ENCODE measurements around the gene NSG2.
"Not testable (repeated sequence)": the region's sequence is repeated elsewhere in the genome, so short reads cannot be mapped to it uniquely, and the experiment has no call there.

NSG2 gene

GRCh38 chr5:174146556-174146955 lies 101.0 kb downstream of the NSG2 start:
- H3K27ac ChIP-seq: no peak overlapping the region
- TF ChIP-seq CTCF (IDR thresholded peaks at IDR 0.05): no peak
- no peak for DNase-seq
- H3K36me3 ChIP-seq: no peaks in the 10 kb centered on the region
- peaks cover 0 to 12% of the 10 kb centered on the region in 2 donors for H3K27me3 ChIP-seq
- H3K4me3 ChIP-seq: no peak overlapping the region
- no peaks in the 10 kb centered on the region for H3K4me1 ChIP-seq
- intact Hi-C loops (cut with DNase I; ENCODE audit: low total_unique reads): no loop called here
- H3K9me3 ChIP-seq: no peaks in the 10 kb centered on the region

DNA sequence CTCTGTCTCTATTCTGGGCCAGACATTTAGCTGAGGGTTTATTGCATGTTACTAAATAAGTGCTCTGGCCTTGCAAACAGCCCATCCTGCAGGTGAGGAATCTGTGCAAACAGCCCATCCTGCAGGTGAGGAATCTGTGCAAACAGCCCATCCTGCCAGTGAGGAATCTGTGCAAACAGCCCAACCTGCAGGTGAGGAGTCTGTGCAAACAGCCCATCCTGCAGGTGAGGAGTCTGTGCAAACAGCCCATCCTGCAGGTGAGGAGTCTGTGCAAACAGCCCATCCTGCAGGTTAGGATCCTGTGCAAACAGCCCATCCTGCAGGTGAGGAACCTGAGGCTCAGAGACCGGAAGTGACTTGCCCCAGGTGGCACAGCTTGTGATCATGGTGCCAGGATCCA lies 101.5 kb downstream of the NSG2 start:
- intact Hi-C loops (cut with DNase I; ENCODE audit: low total_unique reads); H3K36me3 ChIP-seq; DNase-seq; H3K27ac ChIP-seq; H3K4me1 ChIP-seq; H3K4me3 ChIP-seq; H3K9me3 ChIP-seq: not testable (repeated sequence)
- peaks cover 0 to 12% of the 10 kb centered on the region in 2 donors for H3K27me3 ChIP-seq

- H3K9me3 ChIP-seq: no peaks in the 10 kb centered on the region
- H3K27me3 ChIP-seq: peaks cover 0 to 12% of the 10 kb centered on the region in 2 donors
- intact Hi-C loops (cut with DNase I; ENCODE audit: low total_unique reads): no loop called here
- no peaks in the 10 kb centered on the region for H3K36me3 ChIP-seq
- DNase-seq: no peak
- no peak overlapping the region for H3K27ac ChIP-seq
- no peak overlapping the region for H3K4me3 ChIP-seq
- H3K4me1 ChIP-seq: no peaks in the 10 kb centered on the region
- no peak for TF ChIP-seq CTCF (IDR thresholded peaks at IDR 0.05)
Measured at GRCh38 chr5:174147551-174147950, 102.0 kb downstream of the NSG2 start.

DNA sequence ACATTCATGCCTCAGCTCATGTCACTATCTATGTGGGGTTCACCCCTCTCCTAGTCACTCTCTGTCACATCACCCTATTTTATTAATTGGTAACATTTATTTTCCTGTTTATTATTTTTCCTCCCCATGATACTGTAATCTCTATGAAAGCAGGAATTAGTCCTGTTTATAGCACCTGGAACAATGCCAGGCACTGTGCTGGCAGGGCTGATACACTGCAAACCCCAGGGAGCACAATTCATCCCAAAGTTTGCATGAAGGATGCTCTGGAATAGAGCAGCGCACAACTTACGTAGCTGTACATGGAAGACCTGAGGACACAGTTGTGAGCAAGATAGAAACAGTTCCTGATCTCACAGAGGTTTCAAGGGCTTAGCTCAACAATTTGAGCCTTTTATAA lies 103.2 kb downstream of the NSG2 start:
- H3K9me3 ChIP-seq: no peaks in the 10 kb centered on the region
- intact Hi-C loops (cut with DNase I; ENCODE audit: low total_unique reads): no loop called here
- H3K4me1 ChIP-seq: no peaks in the 10 kb centered on the region
- no peak for TF ChIP-seq CTCF (IDR thresholded peaks at IDR 0.05)
- H3K36me3 ChIP-seq: no peaks in the 10 kb centered on the region
- H3K27ac ChIP-seq: no peak overlapping the region
- peaks cover 0 to 12% of the 10 kb centered on the region in 2 donors for H3K27me3 ChIP-seq
- H3K4me3 ChIP-seq: no peak overlapping the region
- no peak for DNase-seq

GRCh38 chr5:174149426-174149825 lies 103.9 kb downstream of the NSG2 start:
- peaks cover 0 to 12% of the 10 kb centered on the region in 2 donors for H3K27me3 ChIP-seq
- H3K4me1 ChIP-seq: no peaks in the 10 kb centered on the region
- no peak for TF ChIP-seq CTCF (IDR thresholded peaks at IDR 0.05)
- H3K9me3 ChIP-seq: peaks cover 0 to 4% (median 0%) of the 10 kb centered on the region in 3 donors
- H3K27ac ChIP-seq: no peak overlapping the region
- H3K36me3 ChIP-seq: no peaks in the 10 kb centered on the region
- intact Hi-C loops (cut with DNase I; ENCODE audit: low total_unique reads): no loop called here
- H3K4me3 ChIP-seq: no peak overlapping the region
- DNase-seq: no peak

DNA sequence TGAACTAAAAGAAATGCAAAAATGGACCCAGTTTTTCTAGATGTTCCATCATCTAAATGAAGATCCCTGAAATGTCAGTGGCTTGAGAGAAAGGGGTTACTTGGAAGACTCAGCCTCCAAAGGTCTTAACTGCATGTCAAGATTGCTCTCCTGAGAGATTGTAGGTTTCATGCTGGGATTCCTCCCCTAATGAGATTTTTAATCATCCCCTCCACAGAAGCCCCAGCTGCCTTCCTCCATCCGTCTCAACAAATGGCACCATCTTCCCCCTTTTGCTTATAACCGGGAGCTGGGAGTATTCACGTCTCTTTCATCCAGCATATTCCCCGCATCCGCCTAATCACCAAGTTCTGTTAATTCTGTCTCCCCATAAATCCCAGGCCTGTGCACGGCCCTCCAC lies 104.5 kb downstream of the NSG2 start:
- TF ChIP-seq CTCF (IDR thresholded peaks at IDR 0.05): no peak
- DNase-seq: no peak
- Histone ChIP-seq H3K4me1 (no peaks in the 10 kb centered on the region), H3K36me3 (no peaks in the 10 kb centered on the region), H3K4me3 (no peak overlapping the region), H3K9me3 (peaks cover 0 to 9% (median 0%) of the 10 kb centered on the region in 3 donors), H3K27ac (no peak overlapping the region), H3K27me3 (peaks cover 0 to 12% of the 10 kb centered on the region in 2 donors)
- intact Hi-C loops (cut with DNase I; ENCODE audit: low total_unique reads): no loop called here
